Upper lobe of right lung (tissue), 1 donor: ENCODE measurements around the gene WDR53. TPM values are rescaled to one million over a fixed set of nuclear protein-coding genes. Genes with fewer than 3 reads are reported as not detected.
"Not testable (repeated sequence)": the region's sequence is repeated elsewhere in the genome, so short reads cannot be mapped to it uniquely, and the experiment has no call there.

Source experiments
- ATAC-seq: fragments of 200-7000 bp; cut with Tn5 transposase; one replicate; pipeline ENCODE4 v1.9.1; 2020; ENCODE audit warnings: mild to moderate bottlenecking, moderate library complexity
- DNase-seq: peaks from one replicate; pipeline ENCODE4 v3.0.0-alpha.2; 2020
- H3K27ac ChIP-seq: fragments of 200-600 bp; one replicate; pipeline ENCODE4 v1.8.0; 2022
- H3K27me3 ChIP-seq: fragments of 200-600 bp; one replicate; pipeline ENCODE4 v1.8.0; 2022; ENCODE audit warnings: mild to moderate bottlenecking
- H3K36me3 ChIP-seq: fragments of 200-600 bp; one replicate; pipeline ENCODE4 v1.8.0; 2022
- H3K4me1 ChIP-seq: fragments of 200-600 bp; one replicate; pipeline ENCODE4 v1.8.0; 2022
- H3K4me3 ChIP-seq: fragments of 200-600 bp; one replicate; pipeline ENCODE4 v1.8.0; 2022; ENCODE audit warnings: mild to moderate bottlenecking
- H3K9me3 ChIP-seq: fragments of 200-600 bp; one replicate; pipeline ENCODE4 v1.8.0; 2022
- CTCF ChIP-seq: fragments of 200-600 bp; IDR thresholded peaks from one replicate; pipeline ENCODE4 v1.8.0; 2022; ENCODE audit warnings: antibody characterized with exemption
- intact Hi-C: fragments of 100-400 bp; cut with DNase I; formaldehyde crosslinking; loops from one replicate; pipeline ENCODE4 v1.11.0; 2022
- total RNA-seq: library from RNA; stranded (reverse); fragmentation: NEBNext Ultra II Directional; extraction: Animal tissue kit (Norgen Biotek cat#: 25700); gene quantifications from one replicate; pipeline ENCODE4 v1.2.1, GENCODE V29; 2021
- donor health status: DM: no; HTN: yes; CAD: no; lungs with severe emphysema.

WDR53 gene
- total RNA-seq, 1 donor from 2014 or later, result 13.8 TPM

GRCh38 chr3:196533260-196533681, 35.1 kb downstream of the WDR53 start:
- DNase-seq (no peak), ATAC-seq (no peak)
- TF ChIP-seq CTCF, result no peak
- no peaks in the 10 kb centered on the region for H3K4me1 ChIP-seq
- intact Hi-C loops, result no loop called here
- H3K9me3 ChIP-seq, result no peaks in the 10 kb centered on the region
- H3K4me3 ChIP-seq, result no peak overlapping the region
- H3K36me3 ChIP-seq, result no peaks in the 10 kb centered on the region
- no peaks in the 10 kb centered on the region for H3K27me3 ChIP-seq
- no peak overlapping the region for H3K27ac ChIP-seq

- no peak for TF ChIP-seq CTCF
- DNase-seq, result no peak
- Histone ChIP-seq H3K27me3 (no peaks in the 10 kb centered on the region), H3K27ac (no peak overlapping the region), H3K4me1 (no peaks in the 10 kb centered on the region), H3K9me3 (no peaks in the 10 kb centered on the region), H3K36me3 (no peaks in the 10 kb centered on the region), H3K4me3 (no peak overlapping the region)
- intact Hi-C loops, result no loop called here
- no peak for ATAC-seq
Observed at GRCh38 chr3:196531418-196531817, 36.9 kb downstream of the WDR53 start.

- Histone ChIP-seq H3K27ac (no peak overlapping the region), H3K36me3 (no peaks in the 10 kb centered on the region), H3K27me3 (no peaks in the 10 kb centered on the region), H3K4me3 (peak overlapping the region; percentile 42), H3K9me3 (no peaks in the 10 kb centered on the region), H3K4me1 (no peaks in the 10 kb centered on the region)
- TF ChIP-seq CTCF, result peak; percentile 71
- DNase-seq, result peak; percentile 89
- intact Hi-C loops, result no loop called here
- peak; percentile 100 for ATAC-seq
Observed at GRCh38 chr3:196528639-196529233, 39.6 kb downstream of the WDR53 start.

GRCh38 chr3:196525141-196525540, 43.2 kb downstream of the WDR53 start:
- no peaks in the 10 kb centered on the region for H3K36me3 ChIP-seq
- DNase-seq, result no peak
- no peaks in the 10 kb centered on the region for H3K4me1 ChIP-seq
- H3K4me3 ChIP-seq, result no peak overlapping the region
- no peak for TF ChIP-seq CTCF
- no peak overlapping the region for H3K27ac ChIP-seq
- H3K9me3 ChIP-seq, result peaks cover 9% of the 10 kb centered on the region
- ATAC-seq, result no peak
- intact Hi-C loops, result no loop called here
- no peaks in the 10 kb centered on the region for H3K27me3 ChIP-seq

GRCh38 chr3:196524527-196524926, 43.8 kb downstream of the WDR53 start:
- ATAC-seq (no peak), DNase-seq (no peak)
- H3K4me1 ChIP-seq, result no peaks in the 10 kb centered on the region
- no peaks in the 10 kb centered on the region for H3K36me3 ChIP-seq
- H3K4me3 ChIP-seq, result no peak overlapping the region
- intact Hi-C loops, result no loop called here
- H3K9me3 ChIP-seq, result peaks cover 16% of the 10 kb centered on the region
- H3K27ac ChIP-seq, result no peak overlapping the region
- no peaks in the 10 kb centered on the region for H3K27me3 ChIP-seq
- TF ChIP-seq CTCF, result no peak

- intact Hi-C loops, result no loop called here
- ATAC-seq (no peak), DNase-seq (no peak)
- Histone ChIP-seq H3K27me3 (no peaks in the 10 kb centered on the region), H3K4me1 (no peaks in the 10 kb centered on the region), H3K9me3 (peaks cover 22% of the 10 kb centered on the region), H3K27ac (no peak overlapping the region), H3K4me3 (no peak overlapping the region), H3K36me3 (no peaks in the 10 kb centered on the region)
- TF ChIP-seq CTCF, result no peak
Observed at GRCh38 chr3:196523841-196524240, 44.5 kb downstream of the WDR53 start.

- DNase-seq, ATAC-seq, H3K4me1 ChIP-seq, H3K27me3 ChIP-seq, H3K4me3 ChIP-seq, H3K27ac ChIP-seq, intact Hi-C loops, H3K36me3 ChIP-seq: not testable (repeated sequence)
- H3K9me3 ChIP-seq, result peaks cover 26% of the 10 kb centered on the region
Observed at GRCh38 chr3:196521291-196521690, 47.1 kb downstream of the WDR53 start.
